Liver (tissue), 3 donors: ENCODE data around the gene USP2.

Experiments
- CTCF ChIP-seq: fragments of 150-350 bp; IDR thresholded peaks from 2 replicates; pipeline ENCODE4 v1.5.1; 2017; ENCODE audit warnings: improper control_type of control experiment, low read depth, low read length; ENCODE audit not compliant: missing input control
- JUND ChIP-seq, 2 donors: IDR thresholded peaks; 2 replicates each; pipeline ENCODE4 v1.6.1; 2016; ENCODE audit warnings: antibody characterized with exemption in 2 of 2
- TAF1 ChIP-seq: conservative IDR thresholded peaks from 2 replicates; pipeline ENCODE4 v1.6.1; 2016; ENCODE audit warnings: antibody characterized with exemption, mild to moderate bottlenecking
- donor health status: healthy.
- donor health status: healthy.

- TF ChIP-seq CTCF (peak; percentile 61), JUND (IDR thresholded peaks at IDR 0.05) (no peak), TAF1 (no peak)
Measured at GRCh38 chr11:119339589-119340334, 41.7 kb downstream of the USP2 start.
